H1 (cell line): ENCODE results near the gene ZNF74. TPM values are rescaled to one million over a fixed set of nuclear protein-coding genes. Genes with fewer than 3 reads are reported as not detected.

Experiments
- CTCF ChIA-PET: fragments of 300-600 bp; sonication (Branson Sonifier 250); formaldehyde crosslinking; loops from one replicate; lab custom pipeline; 2021; ENCODE audit not compliant: partially characterized antibody; lab: Charles Lee
- POLR2A ChIA-PET: fragments of 300-600 bp; sonication (Branson Sonifier 250); formaldehyde crosslinking; loops from one replicate; lab custom pipeline; 2021; ENCODE audit warnings: inconsistent platforms; ENCODE audit not compliant: partially characterized antibody; lab: Charles Lee
- DNase-seq, 2 experiments: peaks; one replicate each; pipeline versions ENCODE4 v3.0.0 to v3.0.0-alpha.2; 2010 to 2022; ENCODE audit warnings: low spot score in 2 of 2, low read depth in 1 of 2, mixed read lengths in 1 of 2
- FAIRE-seq: peaks from 2 replicates; lab custom pipeline; 2011; peaks lifted over from hg19 to GRCh38; lab: Jason Lieb, UNC
- H2AFZ ChIP-seq: 2 replicates; pipeline ENCODE4 v1.8.1; 2012; ENCODE audit warnings: low read length, inconsistent platforms
- H2AK5ac ChIP-seq: 2 replicates; pipeline ENCODE4 v1.6.1; 2013; ENCODE audit warnings: low read depth, low read length
- H2BK120ac ChIP-seq: replicated peaks from 2 replicates; pipeline ENCODE3; 2013; ENCODE audit warnings: low read depth, low read length, inconsistent platforms
- H2BK12ac ChIP-seq: 2 replicates; pipeline ENCODE4 v1.6.1; 2013; ENCODE audit warnings: low read depth, low read length
- H2BK15ac ChIP-seq: 2 replicates; pipeline ENCODE4 v1.6.1; 2013; ENCODE audit warnings: low read length
- H2BK20ac ChIP-seq: 2 replicates; pipeline ENCODE4 v1.6.1; 2013; ENCODE audit warnings: low read length
- H2BK5ac ChIP-seq: 2 replicates; pipeline ENCODE4 v1.6.1; 2013; ENCODE audit warnings: low read depth, low read length
- H3K14ac ChIP-seq: 2 replicates; pipeline ENCODE4 v1.6.1; 2013; ENCODE audit warnings: inconsistent platforms; ENCODE audit not compliant: insufficient read length
- H3K18ac ChIP-seq: 2 replicates; pipeline ENCODE4 v1.6.1; 2013; ENCODE audit warnings: low read length; ENCODE audit errors: extremely low read depth
- H3K23ac ChIP-seq: 2 replicates; pipeline ENCODE4 v1.6.1; 2013; ENCODE audit warnings: inconsistent platforms; ENCODE audit not compliant: insufficient read length
- H3K23me2 ChIP-seq: 2 replicates; pipeline ENCODE4 v1.6.1; 2013; ENCODE audit warnings: low read depth, low read length
- H3K27ac ChIP-seq: 2 replicates; pipeline ENCODE4 v1.6.1; 2011; ENCODE audit warnings: low read depth, low read length, inconsistent platforms
- H3K27me3 ChIP-seq, 4 experiments: replicated peaks in 1 of 4; 1 replicate in 1 of 4; 2 replicates in 3 of 4; pipeline versions ENCODE4 v1.6.1 to v1.8.1; 2011 to 2013; ENCODE audit warnings: low read length in 3 of 4, mild to moderate bottlenecking in 3 of 4, inconsistent platforms in 2 of 4, mixed read lengths in 2 of 4, moderate library complexity in 1 of 4; ENCODE audit not compliant: control insufficient read depth in 3 of 4, insufficient read depth in 3 of 4; ENCODE audit errors: extremely low read depth in 1 of 4
- H3K36me3 ChIP-seq, 4 experiments: 2 replicates each; pipeline versions ENCODE4 v1.6.1 to v1.8.1; 2011 to 2013; ENCODE audit warnings: mild to moderate bottlenecking in 4 of 4, low read length in 3 of 4, moderate library complexity in 2 of 4, control low read depth in 1 of 4, inconsistent platforms in 1 of 4; ENCODE audit not compliant: insufficient read depth in 4 of 4, control insufficient read depth in 2 of 4
- H3K4ac ChIP-seq: replicated peaks from 2 replicates; pipeline ENCODE3; 2013; ENCODE audit warnings: low read length, low read depth, mixed read lengths, inconsistent platforms; ENCODE audit not compliant: insufficient read length
- H3K4me1 ChIP-seq, 4 experiments: replicated peaks in 1 of 4; 1 replicate in 1 of 4; 2 replicates in 3 of 4; pipeline versions ENCODE4 v1.6.1 to v1.8.1; 2011 to 2013; ENCODE audit warnings: low read length in 3 of 4, inconsistent platforms in 2 of 4, mixed read lengths in 1 of 4; ENCODE audit not compliant: insufficient read depth in 4 of 4, control insufficient read depth in 3 of 4
- H3K4me2 ChIP-seq, 2 experiments: 2 replicates each; pipeline versions ENCODE4 v1.6.1 to v1.8.1; 2011 to 2013; ENCODE audit warnings: low read depth in 2 of 2, low read length in 2 of 2, control low read depth in 1 of 2, inconsistent platforms in 1 of 2, mild to moderate bottlenecking in 1 of 2; ENCODE audit not compliant: insufficient read depth in 1 of 2
- H3K4me3 ChIP-seq, 4 experiments: fragments of 200-600, 300-600 bp in 1 of 4; sonication (generic), shearing (Covaris generic), sonication (Bioruptor Twin) in 1 of 4; 2 replicates each; pipeline versions ENCODE4 v1.5.1 to v1.8.1; 2011 to 2016; ENCODE audit warnings: low read length in 4 of 4, low read depth in 3 of 4, control low read depth in 2 of 4, inconsistent platforms in 2 of 4, mild to moderate bottlenecking in 2 of 4, mixed read lengths in 1 of 4, moderate library complexity in 1 of 4; ENCODE audit not compliant: insufficient read depth in 2 of 4; ENCODE audit errors: extremely low read depth in 1 of 4
- H3K56ac ChIP-seq: replicated peaks from 2 replicates; pipeline ENCODE3; 2013; ENCODE audit warnings: low read depth, mild to moderate bottlenecking, mixed read lengths, low read length, inconsistent platforms; ENCODE audit not compliant: insufficient read length
- H3K79me1 ChIP-seq: 2 replicates; pipeline ENCODE4 v1.6.1; 2013; ENCODE audit warnings: low read depth, low read length, control low read depth
- H3K79me2 ChIP-seq, 2 experiments: 2 replicates each; pipeline versions ENCODE4 v1.6.1 to v1.8.1; 2012 to 2013; ENCODE audit warnings: low read length in 2 of 2, mild to moderate bottlenecking in 2 of 2, inconsistent platforms in 1 of 2; ENCODE audit not compliant: insufficient read depth in 2 of 2, control insufficient read depth in 1 of 2
- H3K9ac ChIP-seq, 4 experiments: replicated peaks in 1 of 4; 1 replicate in 1 of 4; 2 replicates in 3 of 4; pipeline versions ENCODE4 v1.6.1 to v1.8.1; 2011 to 2013; ENCODE audit warnings: low read depth in 3 of 4, low read length in 3 of 4, control low read depth in 2 of 4, mild to moderate bottlenecking in 2 of 4, moderate library complexity in 2 of 4, inconsistent platforms in 1 of 4; ENCODE audit errors: extremely low read depth in 1 of 4
- H3K9me3 ChIP-seq, 2 experiments: 2 replicates each; pipeline versions ENCODE4 v1.6.1 to v1.8.1; 2012 to 2013; ENCODE audit warnings: mild to moderate bottlenecking in 2 of 2, moderate library complexity in 2 of 2, control low read depth in 1 of 2, inconsistent platforms in 1 of 2, low read depth in 1 of 2, low read length in 1 of 2, mixed read lengths in 1 of 2; ENCODE audit not compliant: insufficient read depth in 2 of 2
- H4K20me1 ChIP-seq, 2 experiments: replicated peaks in 1 of 2; 2 replicates each; pipeline versions ENCODE3 to v1.8.1; 2011 to 2013; ENCODE audit warnings: inconsistent platforms in 2 of 2, low read length in 2 of 2, mild to moderate bottlenecking in 1 of 2; ENCODE audit not compliant: insufficient read depth in 2 of 2, control insufficient read depth in 1 of 2
- H4K5ac ChIP-seq: 2 replicates; pipeline ENCODE4 v1.6.1; 2013; ENCODE audit warnings: low read length, low read depth, mixed read lengths, inconsistent platforms; ENCODE audit not compliant: insufficient read length
- H4K8ac ChIP-seq: 2 replicates; pipeline ENCODE4 v1.8.0; 2013; ENCODE audit warnings: mild to moderate bottlenecking, moderate library complexity, low read length, inconsistent platforms; ENCODE audit not compliant: insufficient read depth; ENCODE audit errors: extremely low read depth
- H4K91ac ChIP-seq: replicated peaks from 2 replicates; pipeline ENCODE3; 2013; ENCODE audit warnings: low read length, mixed read lengths, inconsistent platforms; ENCODE audit not compliant: insufficient read length
- KDM4A ChIP-seq: IDR thresholded peaks from one replicate; pipeline ENCODE4 v1.7.1; 2012; ENCODE audit warnings: low read depth, mild to moderate bottlenecking, moderate library complexity, low read length, inconsistent platforms; ENCODE audit not compliant: severe bottlenecking
- RAD21 ChIP-seq, 2 experiments: IDR thresholded peaks in 1 of 2; conservative IDR thresholded peaks in 1 of 2; 2 replicates each; pipeline ENCODE4 v1.6.1; 2011; ENCODE audit warnings: low read depth in 2 of 2, low read length in 2 of 2, improper control_type of control experiment in 1 of 2, inconsistent platforms in 1 of 2, mild to moderate bottlenecking in 1 of 2, moderate library complexity in 1 of 2
- RFX5 ChIP-seq: IDR thresholded peaks from 2 replicates; pipeline ENCODE4 v1.6.1; 2011; ENCODE audit warnings: low read depth, low read length, improper control_type of control experiment, borderline replicate concordance
- WGBS, 2 experiments: shearing (Covaris generic) in 1 of 2; methylation state at CpG; one replicate each; pipeline versions ENCODE4 v1.1.6 to v1.1.7; 2013 to 2015; ENCODE audit warnings: low lambda C conversion rate in 2 of 2, mixed read lengths in 2 of 2, inconsistent platforms in 1 of 2, low coverage in 1 of 2, missing lambda C conversion rate in 1 of 2; ENCODE audit not compliant: insufficient replicate concordance in 2 of 2, insufficient coverage in 1 of 2, insufficient read length in 1 of 2; ENCODE audit errors: extremely low coverage in 1 of 2, missing lambda C conversion rate in 1 of 2; 5-methylcytosine and 5-hydroxymethylcytosine counted together
- polyA plus RNA-seq, 7 experiments: library from polyadenylated mRNA; depleted of rRNA in 3 of 7; stranded (reverse) in 5 of 7; unstranded in 2 of 7; fragments of >200 nt in 5 of 7; fragments of 200-250 nt in 2 of 7; gene quantifications; 1 replicate in 5 of 7; 2 replicates in 1 of 7; 4 replicates in 1 of 7; pipeline versions ENCODE4 v1.2.1 to v1.2.3, GENCODE V29; 2011 to 2013; ENCODE audit warnings: missing spikeins in 2 of 7, mixed read lengths in 2 of 7
- total RNA-seq: library from RNA; stranded (reverse); fragmentation: NEBNext Ultra II Directional; extraction: Animal tissue kit (Norgen Biotek cat#: 25700); gene quantifications from 2 replicates; pipeline ENCODE4 v1.2.1, GENCODE V29; 2021
- TF ChIP-seq, protein P1 (sequence below), 3 experiments: IDR thresholded peaks; 1 replicate in 2 of 3; 2 replicates in 1 of 3; pipeline versions ENCODE4 v1.5.1 to v1.6.1; 2011; ENCODE audit warnings: low read length in 3 of 3, mild to moderate bottlenecking in 3 of 3, inconsistent platforms in 2 of 3, low read depth in 1 of 3, moderate library complexity in 1 of 3; ENCODE audit not compliant: insufficient read depth in 1 of 3; ENCODE audit errors: control extremely low read depth in 1 of 3

Gene ZNF74
- total and polyA plus RNA-seq, 2 of the 8 experiments (the other 6 are each of a cell fraction or from before 2014, with no cell fraction given) = 29.7 to 45.7 TPM

DNA sequence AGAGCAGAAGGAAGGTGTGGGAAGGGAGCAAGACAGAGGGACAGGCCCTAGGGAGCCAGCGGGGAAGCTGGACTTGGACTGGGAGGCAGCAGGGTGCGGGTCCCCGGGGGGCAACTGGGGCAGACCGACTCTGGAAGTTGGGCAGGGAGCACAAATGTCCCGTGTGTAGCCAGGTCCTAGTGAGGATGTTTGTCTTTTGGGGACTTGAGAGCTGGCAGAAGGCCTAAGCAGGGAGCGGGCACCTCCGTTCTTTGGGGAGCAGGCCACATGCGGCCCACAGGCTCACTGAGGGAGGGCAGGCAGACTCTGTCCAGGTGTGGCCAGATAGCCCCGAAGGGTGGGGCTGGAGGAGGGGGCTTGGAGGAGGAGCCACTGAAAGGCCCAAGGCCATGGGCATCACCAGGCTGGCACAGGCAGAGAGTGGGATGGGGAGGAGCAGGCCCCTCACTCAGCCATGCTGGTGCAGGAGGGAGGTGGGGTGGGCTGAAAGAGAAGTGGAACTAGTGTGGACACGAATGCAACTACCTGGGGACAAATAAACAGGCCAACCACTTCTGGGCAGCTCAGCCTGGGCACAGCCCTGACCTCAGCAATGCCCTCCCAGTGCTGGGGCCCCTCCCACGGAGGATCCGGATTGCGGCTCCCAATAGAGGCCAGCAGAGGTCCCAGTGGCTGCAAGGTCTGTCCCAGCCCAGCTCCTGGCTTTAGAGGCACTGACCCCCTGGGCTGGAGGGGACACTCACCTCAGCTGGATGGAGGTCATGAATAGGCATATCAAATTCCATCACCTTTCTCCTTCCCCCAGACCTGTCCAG lies 44.9 kb downstream of the ZNF74 start:
- H4K20me1 ChIP-seq = peaks cover 11 to 21% of the 10 kb centered on the region in 2 experiments
- CTCF ChIA-PET = interaction anchor here (0.5 to 4.2 kb wide), 9 partner anchors 9 to 170 kb away, joined by 3 to 47 read pairs (median 5); no protein-coding TSS in a partner anchor
- H4K5ac ChIP-seq = no peak overlapping the region
- H3K27ac ChIP-seq = no peak overlapping the region
- H2BK5ac ChIP-seq = no peak overlapping the region
- H2AK5ac ChIP-seq = no peak overlapping the region
- peaks cover 18 to 52% (median 47%) of the 10 kb centered on the region in 4 experiments for H3K27me3 ChIP-seq
- POLR2A ChIA-PET = interaction anchor here (1.1 to 1.5 kb wide), 2 partner anchors 26 to 44 kb away, joined by 3 to 4 read pairs; no protein-coding TSS in a partner anchor
- no peak overlapping the region for H3K14ac ChIP-seq
- H3K9me3 ChIP-seq = no peaks in the 10 kb centered on the region
- FAIRE-seq = no peak
- H3K23me2 ChIP-seq = peaks cover 17% of the 10 kb centered on the region; the same call in 1 of the 2 replicates
- peaks cover 0 to 3% (median 0%) of the 10 kb centered on the region in 4 experiments; a peak in 1 of 8 replicates for H3K36me3 ChIP-seq
- H2BK120ac ChIP-seq = no peak overlapping the region
- H3K18ac ChIP-seq = no peak overlapping the region
- peak overlapping the region; percentile 50; the same call in 1 of the 2 replicates for H2BK12ac ChIP-seq
- no peak overlapping the region for H3K4me3 ChIP-seq
- H2BK15ac ChIP-seq = no peak overlapping the region
- DNase-seq = no peak
- peaks cover 0 to 15% (median 6%) of the 10 kb centered on the region in 4 experiments; a peak in 5 of 7 replicates for H3K4me1 ChIP-seq
- peak overlapping the region; percentile 86 to 90 for H3K4me2 ChIP-seq
- H4K8ac ChIP-seq = no peak overlapping the region; the same call in 1 of the 2 replicates
- H2BK20ac ChIP-seq = no peak overlapping the region; the same call in 1 of the 2 replicates
- no peak overlapping the region for H2AFZ ChIP-seq
- no peak overlapping the region for H3K23ac ChIP-seq
- H3K4ac ChIP-seq = no peak overlapping the region
- TF ChIP-seq KDM4A = no peak
- TF ChIP-seq, protein P1, sequence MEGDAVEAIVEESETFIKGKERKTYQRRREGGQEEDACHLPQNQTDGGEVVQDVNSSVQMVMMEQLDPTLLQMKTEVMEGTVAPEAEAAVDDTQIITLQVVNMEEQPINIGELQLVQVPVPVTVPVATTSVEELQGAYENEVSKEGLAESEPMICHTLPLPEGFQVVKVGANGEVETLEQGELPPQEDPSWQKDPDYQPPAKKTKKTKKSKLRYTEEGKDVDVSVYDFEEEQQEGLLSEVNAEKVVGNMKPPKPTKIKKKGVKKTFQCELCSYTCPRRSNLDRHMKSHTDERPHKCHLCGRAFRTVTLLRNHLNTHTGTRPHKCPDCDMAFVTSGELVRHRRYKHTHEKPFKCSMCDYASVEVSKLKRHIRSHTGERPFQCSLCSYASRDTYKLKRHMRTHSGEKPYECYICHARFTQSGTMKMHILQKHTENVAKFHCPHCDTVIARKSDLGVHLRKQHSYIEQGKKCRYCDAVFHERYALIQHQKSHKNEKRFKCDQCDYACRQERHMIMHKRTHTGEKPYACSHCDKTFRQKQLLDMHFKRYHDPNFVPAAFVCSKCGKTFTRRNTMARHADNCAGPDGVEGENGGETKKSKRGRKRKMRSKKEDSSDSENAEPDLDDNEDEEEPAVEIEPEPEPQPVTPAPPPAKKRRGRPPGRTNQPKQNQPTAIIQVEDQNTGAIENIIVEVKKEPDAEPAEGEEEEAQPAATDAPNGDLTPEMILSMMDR (IDR thresholded peaks at IDR 0.05; ENCODE audit: control extremely low read depth in 1 of 3, insufficient read depth in 1 of 3, low read depth in 1 of 3, low read length in 3 of 3) = peak; percentile 32 to 46 (median 44)
- peak; percentile 23 to 40; a peak in 3 of 4 replicates for TF ChIP-seq RAD21 (IDR thresholded peaks at IDR 0.05 in 1 of 2, conservative IDR thresholded peaks at IDR 0.05 in 1 of 2; ENCODE audit: low read depth in 2 of 2, low read length in 2 of 2)
- no peak for TF ChIP-seq RFX5
- H4K91ac ChIP-seq = no peak overlapping the region
- H3K79me1 ChIP-seq = peaks cover 2% of the 10 kb centered on the region; the same call in 1 of the 2 replicates
- H3K79me2 ChIP-seq = no peaks in the 10 kb centered on the region
- WGBS, 2 experiments = 72% methylated on average over 13 of the region's 13 CpGs; no CpG with 5 or more reads in 1 of the 2 experiments
- no peak overlapping the region for H3K56ac ChIP-seq
- no peak overlapping the region for H3K9ac ChIP-seq
